EL (cell line): Measurements from ENCODE around the gene KBTBD4.
"Not testable (repeated sequence)": the region's sequence is repeated elsewhere in the genome, so short reads cannot be mapped to it uniquely, and the experiment has no call there.

Experiments used
- DNase-seq: peaks from one replicate; pipeline ENCODE4 v3.0.0-alpha.2; 2016

KBTBD4 gene

DNA sequence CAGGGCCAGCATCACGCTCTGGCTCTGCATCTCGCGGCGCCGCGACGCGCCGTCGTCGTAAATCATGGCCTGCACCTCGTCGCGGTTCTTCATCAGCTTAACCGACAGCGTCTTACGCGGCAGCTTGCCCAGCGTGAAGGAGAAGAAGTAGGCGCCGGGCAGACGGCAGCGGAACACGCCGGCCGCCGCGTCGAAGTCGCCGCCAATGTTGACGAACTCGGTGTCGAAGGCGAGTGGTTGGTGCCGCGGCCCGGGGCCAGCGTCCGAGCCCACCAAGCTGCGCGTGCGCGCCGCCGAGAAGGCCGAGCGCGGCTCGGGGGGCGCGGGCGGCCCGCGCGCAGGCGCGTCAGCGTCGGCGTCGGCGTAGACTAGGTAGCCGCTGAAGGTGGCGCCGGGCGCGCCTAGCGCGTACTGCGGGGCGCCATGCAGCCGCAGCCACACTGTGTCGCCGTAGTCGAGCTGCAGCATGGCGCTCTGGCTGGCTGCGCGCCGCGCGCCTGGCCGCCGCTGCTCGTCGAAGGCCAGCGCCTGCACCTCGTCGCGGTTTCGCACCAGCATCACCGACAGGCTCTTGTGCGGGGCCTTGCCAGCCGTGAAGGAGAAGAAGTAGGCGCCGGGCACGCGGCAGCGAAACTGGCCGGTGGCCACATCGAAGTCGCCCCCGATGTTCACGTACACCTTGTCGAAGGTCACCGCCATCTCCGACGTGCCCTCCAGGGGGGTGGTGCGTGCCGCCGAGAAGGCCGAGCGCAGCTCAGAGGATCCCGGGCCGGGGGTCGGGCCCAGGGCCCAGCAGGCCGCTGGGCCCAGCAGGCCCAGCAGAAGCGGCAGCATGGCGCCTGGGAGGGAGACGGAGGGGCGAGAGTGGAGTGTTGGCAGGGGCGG, 11.4 kb upstream of the KBTBD4 start:
- no peak for DNase-seq

DNA sequence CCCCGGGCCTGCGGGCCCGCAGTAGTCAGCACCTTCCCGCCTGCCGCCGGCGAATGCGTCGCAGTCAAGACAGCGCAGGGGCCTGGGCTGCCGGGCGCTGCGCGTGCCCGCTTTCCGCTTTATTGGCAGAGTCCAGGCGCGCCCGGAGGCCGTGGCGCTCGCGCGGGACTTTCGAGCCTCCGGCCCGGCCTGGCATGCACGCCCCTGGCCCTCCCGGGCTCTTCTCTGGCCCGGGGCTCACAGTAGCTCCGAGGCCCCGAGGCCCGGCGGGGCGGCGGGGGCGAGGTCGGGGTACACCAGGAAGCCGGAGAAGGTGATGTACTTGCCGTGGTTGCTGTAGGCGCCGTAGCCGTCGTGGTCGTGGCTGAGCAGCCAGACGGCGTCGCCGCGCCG, 10.8 kb upstream of the KBTBD4 start:
- DNase-seq: no peak

DNA sequence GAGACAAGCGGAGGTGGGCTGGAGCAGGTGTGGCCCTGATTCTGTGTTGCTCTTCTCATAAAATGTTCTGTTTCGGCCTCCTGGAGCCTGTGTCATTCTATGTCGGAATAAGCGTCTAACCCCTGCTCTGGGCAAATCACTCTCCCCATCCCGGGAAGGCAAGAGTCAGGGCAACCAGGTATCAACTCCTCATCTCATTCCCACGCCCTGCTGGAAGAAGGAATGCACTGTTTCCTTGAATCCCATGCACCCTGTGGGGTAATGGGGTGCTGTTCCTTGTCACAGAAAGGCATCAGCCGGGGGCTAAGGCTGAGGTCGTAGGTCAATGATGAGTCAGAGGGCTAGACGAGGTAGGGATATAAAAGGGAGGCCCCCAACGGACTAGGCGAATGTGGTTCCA, 10.3 kb upstream of the KBTBD4 start:
- DNase-seq: no peak

DNA sequence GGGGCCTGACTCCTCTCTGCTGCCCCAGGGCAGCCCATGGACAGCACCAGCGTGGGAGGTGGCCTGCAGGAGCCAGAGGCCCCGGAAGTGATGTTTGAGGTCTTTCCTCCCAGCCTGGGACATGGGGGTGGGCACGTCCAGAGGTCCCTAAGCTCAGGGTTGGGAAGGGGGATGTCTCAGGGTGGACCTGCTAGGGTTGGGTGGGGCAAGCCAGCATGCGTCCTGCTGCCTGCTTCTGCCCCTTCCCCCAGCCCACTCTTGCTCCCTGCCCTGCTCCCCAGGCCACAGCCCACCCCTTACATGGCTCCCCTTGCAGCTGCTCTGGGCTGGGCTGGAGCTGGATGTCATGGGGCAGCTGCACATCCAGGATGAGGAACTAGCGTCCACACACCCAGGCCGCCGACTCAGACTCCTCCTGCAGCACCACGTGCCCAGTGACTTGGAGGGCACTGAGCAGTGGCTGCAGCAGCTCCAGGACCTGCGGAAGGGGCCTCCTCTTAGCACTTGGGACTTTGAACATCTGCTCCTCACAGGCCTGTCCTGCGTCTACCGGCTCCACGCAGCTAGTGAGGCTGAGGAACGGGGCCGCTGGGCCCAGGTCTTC, 9.1 kb upstream of the KBTBD4 start:
- DNase-seq: no peak

DNA sequence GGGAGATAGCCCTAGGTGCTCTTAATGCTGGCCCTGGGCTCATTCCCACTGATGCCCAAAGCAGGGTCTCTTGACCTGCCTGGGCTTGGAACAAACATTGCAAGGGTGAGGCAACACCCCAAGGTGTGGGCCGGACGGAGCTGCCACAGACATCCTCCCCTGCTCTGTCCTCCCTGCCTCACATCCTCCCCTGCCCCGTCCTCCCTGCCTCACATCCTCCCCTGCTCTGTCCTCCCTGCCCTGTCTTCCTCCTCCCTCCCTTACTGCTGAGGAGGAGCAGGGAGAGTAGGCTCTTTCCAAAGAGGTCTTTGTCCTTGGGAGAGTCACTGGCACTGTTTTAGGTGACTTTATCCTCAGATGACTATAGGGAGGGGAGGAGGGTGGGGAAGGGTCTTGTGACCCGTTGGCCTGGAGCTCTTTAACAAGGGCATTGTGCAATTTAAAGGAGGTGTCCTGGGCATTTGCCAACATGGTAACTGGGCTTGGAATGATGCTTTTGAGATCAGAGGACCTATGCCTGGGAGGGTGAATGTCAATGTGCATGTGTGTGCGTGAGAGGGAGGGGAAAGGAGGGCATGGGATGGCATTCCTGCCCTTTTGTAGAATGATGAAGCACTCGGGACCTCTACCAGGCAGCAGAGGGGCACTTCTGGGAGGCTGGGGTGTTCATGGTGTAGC, 8.4 kb upstream of the KBTBD4 start:
- no peak for DNase-seq

DNA sequence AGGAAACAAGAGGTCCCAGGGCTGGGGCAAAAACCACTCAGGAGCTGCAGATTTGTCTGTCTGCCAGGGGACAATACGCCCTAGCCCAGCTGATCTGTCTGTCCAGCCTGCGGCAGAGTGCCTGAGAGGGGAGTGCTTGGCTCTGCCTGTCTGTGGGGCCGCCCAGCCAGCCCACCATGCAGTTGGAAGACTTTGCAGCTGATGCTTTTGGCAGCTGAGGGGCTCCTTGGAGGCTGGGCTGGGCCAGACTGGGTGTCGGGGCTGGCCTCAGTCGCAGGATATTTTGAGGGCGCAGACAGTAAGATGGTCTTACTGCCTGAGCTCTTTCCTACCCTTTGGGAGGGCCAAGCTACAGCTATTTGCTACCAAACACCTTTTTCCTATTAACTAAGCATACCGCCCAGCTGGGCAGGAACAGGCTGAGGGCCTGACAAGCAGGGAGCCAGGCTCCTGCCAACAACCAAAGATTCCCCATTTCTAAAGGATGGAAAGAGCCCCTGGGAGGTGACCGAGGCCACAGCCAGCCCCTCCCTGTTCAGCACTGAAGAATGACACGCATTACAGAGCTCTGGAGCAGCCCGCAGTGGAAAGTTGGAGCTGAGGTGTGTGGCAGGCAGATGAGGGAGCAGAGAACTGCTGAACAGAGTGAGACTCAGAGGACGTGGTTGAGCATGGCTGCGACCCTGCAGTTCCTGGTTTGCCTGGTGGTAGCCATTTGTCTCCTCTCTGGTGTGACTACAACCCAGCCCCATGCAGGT, 7.5 kb upstream of the KBTBD4 start, which contains the start of gene FAM180B:
FAM180B (plus strand) TSS at position 581 of the 758 bp plus-strand sequence; CDS start at position 672, 91 bp downstream.
- DNase-seq: no peak

DNA sequence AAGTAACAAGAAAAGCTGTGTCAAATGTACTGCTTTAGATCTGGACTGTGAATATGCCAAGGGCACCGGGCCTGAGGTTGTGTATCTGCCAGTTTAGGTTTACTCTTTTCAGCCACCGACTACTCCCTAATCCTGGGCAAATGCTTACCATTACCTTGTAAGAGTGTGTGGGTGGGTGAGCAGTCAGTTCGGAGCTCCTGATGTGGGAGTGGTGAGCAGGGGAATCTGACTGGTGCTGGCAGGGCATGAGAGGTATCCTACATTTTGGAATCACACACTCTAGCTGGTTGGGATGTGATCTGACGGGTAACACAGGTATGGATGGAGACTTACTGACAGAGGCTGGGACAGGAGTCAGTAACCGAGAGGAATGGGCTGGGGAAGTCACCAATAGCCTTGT, 5.1 kb upstream of the KBTBD4 start:
- no peak for DNase-seq

DNA sequence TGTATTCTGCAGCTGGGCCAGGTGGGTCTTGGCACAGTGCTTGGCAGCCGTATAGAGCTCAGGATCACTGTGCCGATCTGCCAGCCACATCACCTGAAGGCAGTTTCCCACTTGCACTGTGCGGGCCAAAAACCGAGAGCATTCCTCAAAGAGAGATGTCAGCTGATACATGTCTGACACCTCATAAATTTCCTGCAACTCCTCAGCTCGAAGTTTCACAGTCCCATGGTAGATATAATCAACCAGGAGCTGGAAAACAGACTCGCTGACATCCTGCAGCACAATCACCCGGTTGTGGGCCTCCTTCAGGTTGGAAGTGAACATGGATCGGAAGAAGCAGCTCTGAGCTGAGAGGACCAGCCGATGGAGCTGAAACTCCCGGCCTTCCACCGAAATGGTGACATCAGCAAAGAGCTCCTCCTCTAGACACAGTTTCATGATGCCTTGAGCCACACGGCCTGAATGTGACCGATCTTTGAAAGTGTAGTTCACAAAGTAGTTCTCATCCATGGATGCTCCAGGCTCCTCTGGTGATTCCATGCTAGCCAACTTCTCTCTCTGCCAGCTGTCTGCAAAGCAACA, 1.2 kb downstream of the KBTBD4 start:
- DNase-seq: peak; percentile 49

DNA sequence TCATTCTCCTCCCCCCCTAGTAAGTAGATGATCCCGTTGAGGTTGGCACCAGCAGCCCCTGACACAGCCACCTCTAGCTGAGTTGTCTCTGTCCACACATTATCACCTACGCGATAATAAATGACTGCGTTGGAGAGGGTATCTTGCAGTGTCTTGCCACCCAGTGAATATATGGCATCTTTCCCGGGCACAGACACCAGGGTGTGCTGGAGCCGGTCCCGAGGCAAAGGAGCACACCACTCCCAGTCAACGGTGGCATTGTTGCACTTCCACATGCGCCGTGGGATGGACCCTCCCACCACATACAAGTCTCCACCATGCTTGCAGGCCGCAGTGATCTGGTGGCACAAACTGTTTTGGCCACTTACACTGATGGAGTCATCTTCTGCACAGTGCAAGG, 5.4 kb downstream of the KBTBD4 start:
- no peak for DNase-seq

DNA sequence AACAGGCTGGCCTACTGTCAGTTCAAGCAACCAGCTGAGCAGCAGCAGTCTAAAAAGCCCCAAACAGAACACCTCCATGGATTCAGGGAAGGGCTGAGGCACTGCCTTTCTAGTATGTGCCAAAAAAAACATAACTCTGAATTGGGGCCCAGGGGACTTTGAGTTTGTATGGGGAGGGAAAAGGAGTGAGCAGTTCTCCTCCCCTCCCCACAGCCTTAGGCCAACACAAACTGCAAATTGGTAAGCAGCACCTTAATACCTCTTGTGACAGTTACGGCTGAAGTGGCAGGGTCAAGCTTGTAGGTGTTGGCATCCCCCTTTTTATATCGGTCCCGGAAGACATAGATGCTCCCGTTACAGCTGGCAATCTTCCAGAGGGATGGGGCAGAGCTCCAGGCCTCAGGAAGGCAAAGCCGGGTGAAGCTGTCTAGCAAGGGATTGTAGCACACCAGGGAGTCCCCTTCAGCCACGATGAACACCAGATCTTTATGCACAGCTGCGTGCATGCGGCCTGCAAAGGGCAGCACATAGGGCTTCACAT, 6.0 kb downstream of the KBTBD4 start:
- DNase-seq: no peak

DNA sequence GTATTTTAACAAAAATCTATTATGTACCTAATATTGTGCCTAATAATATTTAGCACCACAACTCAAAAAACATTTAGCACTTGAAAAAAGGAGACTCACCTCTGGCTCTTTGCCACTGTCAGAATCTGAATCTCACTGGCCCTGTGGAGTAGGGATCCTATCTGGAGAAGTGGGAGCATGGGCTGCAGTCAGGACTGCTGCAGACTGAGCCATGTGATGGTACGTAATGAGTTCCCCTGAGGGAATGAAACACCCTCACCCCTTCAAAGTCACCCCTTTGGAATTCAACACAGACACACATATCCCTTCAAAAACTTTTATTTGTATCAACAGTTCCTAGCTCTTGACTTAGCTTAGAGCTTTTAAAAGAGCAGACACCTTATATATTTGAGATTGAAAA, 6.9 kb downstream of the KBTBD4 start:
- peak; percentile 88 for DNase-seq

DNA sequence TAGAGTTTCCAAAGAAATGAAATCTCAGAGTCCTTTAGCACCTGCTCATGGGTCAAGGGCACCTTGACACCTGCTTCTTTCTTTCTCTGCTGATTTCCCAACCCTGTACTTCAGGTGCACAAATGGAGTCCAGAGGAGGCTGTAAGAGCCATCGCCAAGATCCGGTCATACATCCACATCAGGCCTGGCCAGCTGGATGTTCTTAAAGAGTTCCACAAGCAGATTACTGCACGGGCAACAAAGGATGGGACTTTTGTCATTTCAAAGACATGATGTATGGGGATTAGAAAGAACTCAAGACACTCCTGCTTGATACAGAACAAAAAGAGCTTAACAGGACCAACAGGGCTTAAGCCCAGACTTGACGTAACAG, 7.4 kb downstream of the KBTBD4 start:
- DNase-seq: no peak

DNA sequence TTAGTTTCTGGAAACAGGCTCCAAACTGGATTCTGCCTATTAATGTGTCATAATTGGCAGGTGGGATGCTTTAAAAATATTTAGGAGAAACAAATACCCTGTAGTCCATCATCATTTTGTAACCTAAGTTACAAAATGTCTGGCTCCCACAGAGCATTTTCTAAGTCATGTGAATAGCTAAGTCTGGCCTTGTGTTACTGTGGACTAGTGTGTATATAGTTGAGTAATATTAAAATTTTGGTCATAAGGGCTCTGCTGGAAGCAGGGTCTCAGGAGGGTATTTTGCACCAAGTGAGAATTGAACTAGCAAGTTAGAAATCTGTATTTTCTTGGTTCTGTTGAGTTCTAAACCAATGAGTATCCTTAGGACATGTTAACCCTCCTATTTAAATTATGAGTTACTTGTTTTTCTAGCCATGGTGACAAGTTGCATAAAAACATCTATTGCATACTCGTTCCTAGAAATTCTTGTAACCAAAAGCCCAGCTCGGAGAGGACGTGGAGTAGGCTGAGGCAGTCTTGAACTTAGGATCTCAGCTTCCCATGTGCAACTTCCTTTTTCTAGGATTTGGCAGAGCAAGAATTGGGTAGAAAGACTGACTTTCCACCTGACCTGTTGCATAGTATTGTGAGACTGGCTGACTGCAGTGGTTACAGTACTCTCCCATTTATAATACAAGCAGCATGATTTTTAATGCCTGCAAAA, 8.0 kb downstream of the KBTBD4 start:
- no peak for DNase-seq

DNA sequence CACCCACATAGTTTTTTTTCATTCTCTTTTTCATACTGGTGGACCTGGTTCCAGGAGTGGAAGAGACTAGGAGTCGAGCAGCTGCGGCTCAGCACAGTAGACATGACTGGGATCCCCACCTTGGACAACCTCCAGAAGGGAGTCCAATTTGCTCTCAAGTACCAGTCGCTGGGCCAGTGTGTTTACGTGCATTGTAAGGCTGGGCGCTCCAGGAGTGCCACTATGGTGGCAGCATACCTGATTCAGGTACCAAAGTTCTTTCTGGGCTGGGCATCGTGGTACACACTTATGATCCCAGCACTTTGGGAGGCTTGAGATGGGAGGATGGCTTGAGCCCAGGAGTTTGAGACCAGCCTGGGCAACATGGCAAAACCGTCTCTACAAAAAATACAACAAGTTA, 9.1 kb downstream of the KBTBD4 start:
- no peak for DNase-seq

DNA sequence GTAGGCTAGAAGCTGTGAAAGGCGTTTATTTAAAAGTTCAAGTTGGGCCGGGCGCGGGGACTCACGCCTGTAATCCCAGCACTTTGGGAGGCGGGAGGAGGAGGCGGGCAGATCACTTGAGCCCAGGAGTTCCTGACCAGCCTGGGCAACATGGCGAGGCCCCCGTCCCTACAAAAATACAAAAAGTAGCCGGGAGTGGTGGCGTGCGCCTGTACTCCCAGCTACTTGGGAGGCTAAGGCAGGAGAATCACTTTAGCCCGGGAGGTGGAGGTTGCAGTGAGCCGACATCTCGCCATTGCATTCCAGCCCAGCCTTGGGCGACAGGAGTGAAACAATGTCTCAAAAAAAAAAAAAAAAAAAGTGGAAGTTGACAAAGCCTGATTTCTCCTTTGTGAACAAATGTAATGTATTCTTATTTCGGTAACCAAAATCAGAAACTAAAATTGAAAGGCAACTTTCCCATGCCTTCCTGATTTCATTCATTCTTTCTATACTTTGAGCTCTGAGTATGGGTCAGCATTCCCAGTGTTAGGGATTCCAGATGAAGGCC, 12.5 kb downstream of the KBTBD4 start:
- peak; percentile 30 for DNase-seq

DNA sequence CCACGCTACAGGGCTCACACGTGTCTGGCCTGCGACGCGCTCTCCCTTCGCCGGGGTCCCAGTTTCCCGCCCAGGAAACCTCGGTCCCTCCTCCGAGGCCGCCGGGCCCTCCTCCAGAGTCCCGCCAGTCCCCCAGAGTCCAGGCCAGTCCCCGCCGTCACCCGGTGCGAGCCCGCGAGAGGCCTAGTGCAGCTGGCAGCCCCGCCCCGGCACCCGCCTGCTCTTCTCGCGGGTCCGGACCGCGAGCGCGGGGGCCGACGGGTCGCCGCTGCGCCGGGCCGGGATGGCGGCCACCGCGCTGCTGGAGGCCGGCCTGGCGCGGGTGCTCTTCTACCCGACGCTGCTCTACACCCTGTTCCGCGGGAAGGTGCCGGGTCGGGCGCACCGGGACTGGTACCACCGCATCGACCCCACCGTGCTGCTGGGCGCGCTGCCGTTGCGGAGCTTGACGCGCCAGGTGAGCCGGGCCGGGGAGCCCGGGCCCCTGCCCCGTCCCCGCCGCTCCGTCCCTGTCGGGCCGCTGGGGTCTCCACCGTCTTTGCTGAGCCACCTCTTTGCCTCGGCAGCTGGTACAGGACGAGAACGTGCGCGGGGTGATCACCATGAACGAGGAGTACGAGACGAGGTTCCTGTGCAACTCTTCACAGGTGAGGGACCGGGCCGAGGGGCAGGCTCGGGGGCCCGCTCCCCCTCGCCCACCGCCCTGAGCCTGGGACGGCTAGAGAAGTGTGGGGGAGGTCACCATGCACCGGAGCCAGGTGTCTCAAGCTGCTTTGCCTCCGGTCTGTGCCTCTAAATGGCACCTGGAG, 13.2 kb downstream of the KBTBD4 start, which contains the start of gene PTPMT1:
PTPMT1 (plus strand) TSS at position 260 of the 809 bp plus-strand sequence; CDS start at position 284, 24 bp downstream.
- peak; percentile 79 for DNase-seq

DNA sequence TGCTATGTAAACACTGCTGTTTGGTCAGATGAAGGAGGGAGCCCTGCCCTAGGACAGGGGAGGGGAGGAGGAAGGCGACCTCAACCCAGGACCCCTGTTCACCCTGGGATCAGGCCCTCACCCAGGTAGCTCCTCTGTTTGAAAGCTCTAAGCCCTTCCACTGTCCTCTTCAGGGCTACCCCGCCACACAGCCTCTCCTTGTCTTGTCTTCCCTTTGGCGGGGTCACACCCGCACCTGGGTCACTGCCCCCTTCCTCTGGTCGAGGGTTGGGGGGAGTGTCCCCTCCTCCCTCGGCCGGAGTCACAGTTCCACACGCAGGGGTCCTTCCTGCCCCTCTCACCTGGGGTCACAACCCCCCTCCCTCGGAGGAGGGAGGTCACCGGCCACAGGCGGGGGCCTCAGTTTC, 13.8 kb downstream of the KBTBD4 start:
- DNase-seq: no peak

DNA sequence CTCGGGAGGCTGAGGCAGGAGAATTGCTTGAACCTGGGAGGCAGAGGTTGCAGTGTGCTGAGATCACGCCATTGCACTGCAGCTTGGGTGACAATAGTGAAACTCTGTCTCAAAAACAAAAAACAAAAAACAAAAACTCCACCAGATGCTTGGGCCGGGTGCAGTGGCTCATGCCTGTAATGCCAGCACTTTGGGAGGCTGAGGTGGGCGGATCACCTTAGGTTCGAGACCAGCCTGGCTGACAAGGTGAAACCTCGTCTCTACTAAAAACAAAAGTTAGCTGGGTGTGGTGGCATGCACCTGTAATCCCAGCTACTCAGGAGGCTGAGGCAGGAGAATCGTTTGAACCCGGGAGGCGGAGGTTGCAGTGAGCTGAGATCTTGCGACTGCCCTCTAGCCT, 14.4 kb downstream of the KBTBD4 start:
- not testable (repeated sequence) for DNase-seq

DNA sequence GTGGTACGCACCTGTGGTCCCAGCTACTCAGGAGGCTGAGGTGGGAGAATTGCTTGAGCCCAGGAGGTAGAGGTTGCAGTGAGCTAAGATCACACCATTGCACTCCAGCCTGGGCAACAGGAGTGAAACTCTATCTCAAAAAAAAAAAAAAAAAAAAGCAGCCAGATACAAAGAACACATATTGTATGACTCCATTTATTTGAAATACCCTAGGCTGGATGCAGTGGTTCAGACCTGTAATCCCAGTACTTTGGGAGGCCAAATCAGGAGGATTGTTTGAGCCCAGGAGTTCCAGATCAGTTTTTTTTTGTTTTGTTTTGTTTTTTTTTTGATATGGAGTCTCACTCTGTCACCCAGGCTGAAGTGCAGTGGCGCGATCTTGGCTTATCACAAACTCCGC, 16.4 kb downstream of the KBTBD4 start:
- DNase-seq: not testable (repeated sequence)

DNA sequence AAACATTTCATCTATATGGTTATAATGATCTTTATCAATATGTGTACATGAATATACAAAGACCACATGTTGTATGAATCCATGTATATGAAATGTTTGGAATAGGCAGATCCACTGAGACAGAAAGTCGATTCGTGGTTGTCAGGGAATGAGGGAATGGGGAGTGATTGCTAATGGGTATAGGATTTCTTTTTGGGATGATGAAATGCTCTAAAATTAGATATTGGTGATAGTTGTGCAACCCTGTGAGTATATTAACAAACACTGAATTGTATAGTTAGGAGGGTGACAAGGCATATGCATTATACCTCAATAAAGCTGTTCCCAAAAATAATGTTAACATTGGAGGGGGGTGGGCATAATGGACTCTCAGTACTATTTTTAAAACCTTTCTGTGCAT, 18.3 kb downstream of the KBTBD4 start:
- DNase-seq: no peak
